LNCAP (cell line): ENCODE measurements around the gene CHRNB4.

ENCODE experiments used
- CTCF ChIP-seq: fragments of 450-650 bp; IDR thresholded peaks from 2 replicates; pipeline ENCODE4 v1.5.1; 2017; ENCODE audit warnings: mild to moderate bottlenecking

The CHRNB4 gene

GRCh38 chr15:78636378-78636859, 4.6 kb downstream of the CHRNB4 start:
- TF ChIP-seq CTCF, result no peak

GRCh38 chr15:78635346-78635745, 5.7 kb downstream of the CHRNB4 start:
- TF ChIP-seq CTCF, result no peak

GRCh38 chr15:78634210-78635145, 6.5 kb downstream of the CHRNB4 start:
- TF ChIP-seq CTCF, result no peak

GRCh38 chr15:78633348-78633747, 7.7 kb downstream of the CHRNB4 start:
- no peak for TF ChIP-seq CTCF

GRCh38 chr15:78630886-78631633, 9.9 kb downstream of the CHRNB4 start:
- no peak for TF ChIP-seq CTCF

GRCh38 chr15:78629716-78630065, 11.3 kb downstream of the CHRNB4 start:
- TF ChIP-seq CTCF, result no peak

GRCh38 chr15:78629031-78629715, 11.8 kb downstream of the CHRNB4 start:
- TF ChIP-seq CTCF, result no peak
